HCT116 (cell line): Measurements from ENCODE around the gene OR51Q1. TPM values are rescaled to one million over a fixed set of nuclear protein-coding genes. Genes with fewer than 3 reads are reported as not detected.

ENCODE experiments used
- ATAC-seq: fragments of 200-7000 bp; cut with Tn5 transposase; 2 replicates; pipeline ENCODE4 v1.9.1; 2020; ENCODE audit warnings: mild to moderate bottlenecking, moderate library complexity
- BruUV-seq: library from RNA; stranded (reverse); fragments of 400-500 nt; replicated peaks from 2 replicates; lab custom pipeline; 2021; lab: Mats Ljungman, UMichigan
- CTCF ChIA-PET: fragments of 300-600 bp; sonication (Branson Sonifier 250); formaldehyde crosslinking; loops from one replicate; lab custom pipeline; 2021; ENCODE audit warnings: antibody characterized with exemption; lab: Charles Lee
- POLR2A ChIA-PET: fragments of 300-600, 350-600 bp; sonication (Branson Sonifier 250); formaldehyde crosslinking; loops from one replicate; lab custom pipeline; 2021; ENCODE audit warnings: antibody characterized with exemption; lab: Charles Lee
- RAD21 ChIA-PET, 2 experiments: fragments of 300-600 bp; sonication (Branson Sonifier 250); formaldehyde crosslinking; loops; one replicate each; lab custom pipeline; 2023; ENCODE audit warnings: low total read pairs in 2 of 2; ENCODE audit not compliant: uncharacterized antibody in 2 of 2, unreplicated experiment in 2 of 2, low non-redundant PET in 1 of 2; lab: Charles Lee
- DNase-seq: peaks from one replicate; pipeline ENCODE4 v3.0.0-alpha.2; 2010; ENCODE audit warnings: low read depth, low spot score
- H2AFZ ChIP-seq: fragments of 200-600 bp; shearing (Covaris generic), sonication (generic); 2 replicates; pipeline ENCODE4 v1.6.1; 2017; ENCODE audit warnings: low read depth, mixed run types, mixed read lengths, antibody characterized with exemption, low read length; ENCODE audit not compliant: poor library complexity, severe bottlenecking
- H3K27ac ChIP-seq: 2 replicates; pipeline ENCODE4 v1.5.1; 2012; ENCODE audit warnings: low read depth, low read length
- H3K27me3 ChIP-seq: fragments of 200-600 bp; sonication (generic); 2 replicates; pipeline ENCODE4 v1.6.1; 2016; ENCODE audit warnings: mixed run types, low read length, mixed read lengths; ENCODE audit not compliant: insufficient read depth
- H3K36me3 ChIP-seq, 2 experiments: fragments of 200-500 bp in 1 of 2; fragments of 200-600 bp in 1 of 2; sonication (Bioruptor generic) in 1 of 2; sonication (generic) in 1 of 2; 2 replicates each; pipeline versions ENCODE4 v1.5.1 to v1.6.1; 2014 to 2016; ENCODE audit warnings: low read length in 2 of 2, inconsistent platforms in 1 of 2, mixed read lengths in 1 of 2, mixed run types in 1 of 2; ENCODE audit not compliant: insufficient read depth in 2 of 2, control insufficient read depth in 1 of 2
- H3K4me1 ChIP-seq, 2 experiments: fragments of 200-600 bp in 1 of 2; sonication (generic) in 1 of 2; 2 replicates each; pipeline versions ENCODE4 v1.5.1 to v1.6.1; 2012 to 2017; ENCODE audit warnings: low read length in 2 of 2, inconsistent platforms in 1 of 2, mild to moderate bottlenecking in 1 of 2, mixed read lengths in 1 of 2, mixed run types in 1 of 2, moderate library complexity in 1 of 2; ENCODE audit not compliant: insufficient read depth in 2 of 2, control insufficient read depth in 1 of 2
- H3K4me2 ChIP-seq: fragments of 200-600 bp; sonication (generic); 2 replicates; pipeline ENCODE4 v1.6.1; 2017; ENCODE audit warnings: mixed run types, low read length, mixed read lengths
- H3K4me3 ChIP-seq, 2 experiments: fragments of 200-600 bp in 1 of 2; sonication (generic) in 1 of 2; replicated peaks in 1 of 2; 2 replicates each; pipeline ENCODE4 v1.5.1; 2011 to 2016; ENCODE audit warnings: low read length in 2 of 2, control low read depth in 1 of 2, low read depth in 1 of 2, mild to moderate bottlenecking in 1 of 2, mixed read lengths in 1 of 2, mixed run types in 1 of 2
- H3K79me2 ChIP-seq: fragments of 200-600 bp; sonication (generic); 2 replicates; pipeline ENCODE4 v1.6.1; 2017; ENCODE audit warnings: mild to moderate bottlenecking, mixed run types, low read length, moderate library complexity, mixed read lengths; ENCODE audit not compliant: insufficient read depth
- H3K9ac ChIP-seq: fragments of 200-600 bp; sonication (generic); 2 replicates; pipeline ENCODE4 v1.6.1; 2016; ENCODE audit warnings: low read length, mixed read lengths
- H3K9me2 ChIP-seq: fragments of 200-600 bp; sonication (generic), shearing (Covaris generic); 2 replicates; pipeline ENCODE4 v1.6.1; 2017; ENCODE audit warnings: mixed run types, mild to moderate bottlenecking, moderate library complexity; ENCODE audit not compliant: insufficient read depth
- H3K9me3 ChIP-seq, 2 experiments: fragments of 200-500 bp in 1 of 2; fragments of 200-600 bp in 1 of 2; sonication (Bioruptor generic) in 1 of 2; sonication (generic) in 1 of 2; 2 replicates each; pipeline ENCODE4 v1.6.1; 2014 to 2017; ENCODE audit warnings: low read length in 2 of 2, mixed read lengths in 2 of 2, inconsistent platforms in 1 of 2, low read depth in 1 of 2, mild to moderate bottlenecking in 1 of 2, mixed run types in 1 of 2, moderate library complexity in 1 of 2; ENCODE audit not compliant: control insufficient read depth in 1 of 2, insufficient read depth in 1 of 2
- H4K20me1 ChIP-seq: fragments of 200-600 bp; sonication (generic), shearing (Covaris generic); 2 replicates; pipeline ENCODE4 v1.6.1; 2017; ENCODE audit warnings: mixed run types, mild to moderate bottlenecking, moderate library complexity; ENCODE audit not compliant: insufficient read depth
- ATF3 ChIP-seq: IDR thresholded peaks from 2 replicates; pipeline ENCODE4 v1.6.1; 2012
- CBX3 ChIP-seq: IDR thresholded peaks from 2 replicates; pipeline ENCODE4 v1.6.1; 2012; ENCODE audit warnings: low read depth
- CEBPB ChIP-seq: IDR thresholded peaks from 2 replicates; pipeline ENCODE4 v1.6.1; 2012; ENCODE audit warnings: low read depth
- CTCF ChIP-seq, 3 experiments: fragments of 200-600 bp in 1 of 3; sonication (generic) in 1 of 3; IDR thresholded peaks in 2 of 3; conservative IDR thresholded peaks in 1 of 3; 2 replicates each; pipeline ENCODE4 v1.5.1; 2012 to 2017; ENCODE audit warnings: low read depth in 2 of 3, low read length in 2 of 3, antibody characterized with exemption in 1 of 3, borderline replicate concordance in 1 of 3, control low read depth in 1 of 3, mild to moderate bottlenecking in 1 of 3, mixed read lengths in 1 of 3, mixed run types in 1 of 3, moderate library complexity in 1 of 3; ENCODE audit not compliant: insufficient read depth in 1 of 3
- EZH2 ChIP-seq: fragments of 200-600 bp; sonication (generic); IDR thresholded peaks from 2 replicates; pipeline ENCODE4 v1.6.1; 2017; ENCODE audit warnings: antibody characterized with exemption, mixed run types
- EZH2phosphoT487 ChIP-seq: fragments of 200-600 bp; IDR thresholded peaks from 2 replicates; pipeline ENCODE4 v1.6.1; 2018; ENCODE audit warnings: antibody characterized with exemption, borderline replicate concordance
- POLR2A ChIP-seq: IDR thresholded peaks from 2 replicates; pipeline ENCODE4 v1.7.0; 2011; ENCODE audit warnings: borderline replicate concordance; ENCODE audit not compliant: insufficient read depth, insufficient read length; ENCODE audit errors: extremely low read depth
- POLR2AphosphoS5 ChIP-seq: IDR thresholded peaks from 2 replicates; pipeline ENCODE4 v1.6.1; 2011; ENCODE audit warnings: mild to moderate bottlenecking, low read depth, low read length, moderate library complexity
- RAD21 ChIP-seq: IDR thresholded peaks from 2 replicates; pipeline ENCODE4 v1.6.1; 2012; ENCODE audit warnings: low read depth, mild to moderate bottlenecking
- REST ChIP-seq: IDR thresholded peaks from 2 replicates; pipeline ENCODE4 v1.6.1; 2012; ENCODE audit warnings: low read depth
- SP1 ChIP-seq: IDR thresholded peaks from 2 replicates; pipeline ENCODE4 v1.6.1; 2012; ENCODE audit warnings: low read depth
- TCF7L2 ChIP-seq: IDR thresholded peaks from 2 replicates; pipeline ENCODE4 v1.7.0; 2011; ENCODE audit warnings: borderline replicate concordance, inconsistent platforms; ENCODE audit not compliant: insufficient read depth, insufficient read length; ENCODE audit errors: extremely low read depth
- ZFX ChIP-seq: fragments of 450-650 bp; IDR thresholded peaks from 2 replicates; pipeline ENCODE4 v1.6.1; 2017
- ZNF274 ChIP-seq: fragments of 200-500 bp; sonication (Bioruptor generic); IDR thresholded peaks from 2 replicates; pipeline ENCODE4 v1.6.1; 2014; ENCODE audit warnings: mild to moderate bottlenecking, low read depth, low read length, inconsistent platforms
- intact Hi-C: fragments of 100-400 bp; cut with micrococcal nuclease; formaldehyde crosslinking; loops from 2 replicates; pipeline ENCODE4 v1.10.0; 2022
- total RNA-seq: library from RNA; stranded (reverse); gene quantifications from one replicate; pipeline ENCODE4 v1.2.1, GENCODE V29; 2021; ENCODE audit not compliant: unreplicated experiment

OR51Q1 gene
- total RNA-seq, 1 experiment from 2014 or later: not detected

- Histone ChIP-seq H3K9me2 (no peaks in the 10 kb centered on the region), H3K27me3 (no peaks in the 10 kb centered on the region), H3K4me3 (no peak overlapping the region), H3K79me2 (peaks cover 85% of the 10 kb centered on the region), H3K4me1 (peaks cover 0 to 46% of the 10 kb centered on the region in 2 experiments; a peak in 2 of 4 replicates), H3K9me3 (no peaks in the 10 kb centered on the region), H3K27ac (no peak overlapping the region), H3K36me3 (peaks cover 0 to 73% of the 10 kb centered on the region in 2 experiments; a peak in 2 of 4 replicates), H2AFZ (no peak overlapping the region), H3K9ac (no peak overlapping the region), H4K20me1 (peaks cover 59% of the 10 kb centered on the region), H3K4me2 (no peak overlapping the region)
- intact Hi-C loops: no loop called here
- no TSS peak for BruUV-seq
- ATAC-seq (no peak), DNase-seq (no peak)
- ChIA-PET POLR2A (no interaction called here), RAD21 (no interaction called here), CTCF (interaction anchor here (1.0 to 1.6 kb wide), 2 partner anchors 9 to 86 kb away, joined by 3 to 5 read pairs; no protein-coding TSS in a partner anchor)
- TF ChIP-seq POLR2AphosphoS5 (no peak), SP1 (no peak), EZH2phosphoT487 (no peak), ZNF274 (no peak), POLR2A (no peak), CTCF (IDR thresholded peaks at IDR 0.05 in 2 of 3, conservative IDR thresholded peaks at IDR 0.05 in 1 of 3; ENCODE audit: borderline replicate concordance in 1 of 3, insufficient read depth in 1 of 3, low read depth in 2 of 3, low read length in 2 of 3) (no peak), ZFX (no peak), ATF3 (no peak), CBX3 (no peak), CEBPB (no peak), TCF7L2 (no peak), EZH2 (no peak), REST (no peak), RAD21 (no peak)
Measured at GRCh38 chr11:5467527-5467926, 45.6 kb downstream of the OR51Q1 start.
